Fibroblast of the conjunctiva (primary cell): ENCODE measurements around the gene YOD1.

Experiments used
- DNase-seq: peaks from one replicate; pipeline ENCODE4 v3.0.0-alpha.2; 2010; ENCODE audit warnings: low read depth

Gene YOD1

GRCh38 chr1:207025146-207025880 lies 25.7 kb downstream of the YOD1 start:
- DNase-seq = no peak

DNA sequence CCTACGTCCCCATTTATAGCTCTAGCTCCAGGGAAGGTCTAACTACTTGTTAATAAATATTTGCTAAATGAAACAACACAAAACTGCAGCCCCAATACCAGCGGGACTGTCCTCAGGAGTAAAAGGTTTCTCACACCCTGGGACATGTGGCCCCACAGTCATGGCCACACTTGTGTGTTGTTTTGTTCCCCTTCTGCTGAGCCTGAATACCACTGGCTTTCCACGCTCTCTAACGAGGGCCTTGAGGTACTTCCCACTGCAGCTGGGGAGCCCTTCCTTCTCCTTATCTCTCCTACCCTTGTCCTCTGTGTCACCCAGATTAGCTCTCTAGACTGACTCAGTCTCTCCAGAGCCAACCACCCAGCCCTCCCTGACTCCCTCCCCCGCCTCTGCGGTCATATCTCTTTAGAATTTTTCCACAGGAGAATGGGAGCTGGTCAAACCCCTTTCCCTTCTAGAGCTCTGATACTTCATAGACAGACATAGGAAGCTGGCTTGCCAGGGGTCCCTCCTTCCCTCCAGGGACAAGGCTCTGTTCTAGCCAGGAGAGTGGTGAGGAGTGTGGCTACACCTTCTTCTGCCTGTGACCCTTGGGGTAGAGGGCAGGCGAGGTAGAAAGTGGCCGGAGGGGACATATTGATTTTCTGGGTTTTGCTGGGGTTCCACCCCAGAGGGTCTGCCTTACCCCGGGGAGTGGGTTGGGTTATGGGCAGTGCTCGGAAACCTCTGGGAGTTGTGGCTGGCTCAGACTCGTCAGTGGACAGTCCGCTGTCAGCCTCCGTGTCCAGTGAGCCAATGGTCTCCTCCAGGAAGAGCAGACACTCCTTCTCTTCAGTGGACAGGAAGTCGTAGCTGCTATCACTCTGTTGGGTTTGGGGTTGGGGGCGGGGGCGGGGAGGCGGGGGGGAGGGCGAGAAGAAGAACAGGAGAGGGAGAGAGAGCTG lies 26.5 kb downstream of the YOD1 start:
- DNase-seq = no peak

- DNase-seq = no peak
Measured at GRCh38 chr1:207022996-207023679, 27.9 kb downstream of the YOD1 start.

GRCh38 chr1:207021876-207022596 lies 29.0 kb downstream of the YOD1 start:
- no peak for DNase-seq

DNA sequence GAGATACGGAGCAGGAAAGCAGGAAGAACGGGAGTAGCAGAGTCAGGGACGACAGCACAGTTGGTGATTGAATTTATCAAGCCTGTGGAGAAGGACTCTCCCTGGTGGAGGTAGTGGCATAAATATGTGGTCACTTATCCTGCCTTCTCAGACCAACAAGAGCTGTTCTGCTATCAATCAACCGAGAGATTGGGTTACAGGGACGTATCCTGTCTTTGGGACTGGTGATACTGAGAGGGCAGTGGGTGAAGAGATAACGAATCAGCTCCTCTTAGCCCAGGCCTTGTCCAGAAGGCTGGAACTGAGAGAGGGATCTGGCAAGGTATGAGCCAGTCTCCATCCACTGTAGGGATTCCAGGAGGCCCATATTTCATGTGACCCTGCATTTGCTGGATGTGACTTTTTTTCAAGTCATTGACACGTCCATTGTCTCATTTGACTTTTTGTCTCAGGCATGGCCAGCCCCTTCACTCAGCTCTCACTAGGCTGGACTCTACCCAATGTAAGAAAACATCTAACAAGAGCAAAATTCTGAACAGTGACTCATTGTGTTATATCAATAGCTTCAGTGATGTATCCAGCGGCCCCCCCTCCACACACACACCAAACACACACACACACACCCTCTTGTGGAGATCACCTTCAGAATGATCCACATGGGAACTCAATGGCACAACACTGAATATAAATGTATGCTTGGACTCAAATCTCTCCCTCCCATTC lies 29.7 kb downstream of the YOD1 start:
- DNase-seq = no peak

- no peak for DNase-seq
Measured at GRCh38 chr1:207020709-207021107, 30.3 kb downstream of the YOD1 start.

DNA sequence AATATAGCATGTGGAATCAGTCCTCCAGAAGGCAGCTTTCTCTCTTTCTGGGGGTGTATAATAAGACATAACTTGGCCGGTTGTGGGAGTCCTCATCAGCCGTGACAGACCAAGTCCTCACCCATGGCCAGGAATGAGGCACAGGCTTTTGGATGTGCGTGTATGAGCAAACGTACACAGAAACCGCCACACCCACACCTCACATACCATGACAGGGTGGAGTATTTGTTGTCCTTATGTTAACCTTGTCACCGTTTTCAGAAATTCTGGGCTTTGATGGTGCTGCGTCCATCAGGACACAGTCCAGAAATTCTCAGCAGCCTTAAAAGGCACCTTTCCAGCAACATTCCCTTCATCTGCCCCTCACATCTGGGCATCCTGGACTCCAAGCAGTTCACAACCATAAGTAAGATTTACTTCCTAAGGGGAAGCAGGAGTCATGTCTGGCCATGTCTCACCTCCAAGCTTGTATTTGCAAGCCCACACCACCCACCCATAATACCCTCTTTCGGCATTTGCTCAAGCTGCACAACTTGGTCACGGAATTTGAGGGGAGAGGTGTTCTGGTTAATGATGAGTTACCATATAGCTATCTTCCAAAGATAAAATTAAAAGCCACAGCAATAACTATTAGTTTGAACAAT lies 30.8 kb downstream of the YOD1 start:
- DNase-seq = no peak

DNA sequence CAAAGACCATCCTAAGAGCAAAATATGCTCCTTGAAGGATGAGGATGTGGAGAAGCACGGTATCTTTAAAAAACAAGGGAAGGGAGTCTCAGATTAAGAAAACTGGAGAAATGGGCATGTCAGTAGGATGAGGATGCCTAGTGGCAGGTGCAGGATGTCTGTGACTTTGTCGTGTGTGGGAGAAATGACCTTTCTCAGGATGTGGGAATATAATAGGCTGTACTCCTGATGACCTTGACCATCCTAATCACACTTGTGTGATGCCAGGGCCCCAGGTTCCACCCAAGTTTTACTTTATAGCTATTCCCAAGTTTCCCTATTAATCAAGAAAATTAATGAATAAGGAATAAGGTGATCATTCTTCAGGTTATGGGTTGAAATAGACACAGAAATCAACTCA lies 31.3 kb downstream of the YOD1 start:
- no peak for DNase-seq

DNA sequence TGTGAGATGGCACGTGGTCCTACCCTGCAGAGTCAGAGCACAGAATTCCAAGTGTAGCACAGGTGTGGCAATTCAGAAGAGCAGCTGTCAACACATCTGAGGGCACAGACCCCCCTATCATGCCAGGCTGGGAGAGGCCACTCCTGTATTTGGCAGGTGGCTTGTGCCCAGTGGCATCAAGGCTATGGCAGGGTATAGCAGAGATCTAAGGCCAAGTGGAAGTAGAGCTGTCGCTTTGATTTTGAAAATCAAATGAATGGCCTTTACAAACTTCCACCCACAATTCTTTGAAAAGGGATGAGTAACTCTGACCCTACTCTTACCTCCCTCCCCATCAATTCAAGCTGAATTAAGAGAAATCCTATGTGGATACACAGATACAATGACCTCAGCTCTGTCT lies 31.8 kb downstream of the YOD1 start:
- DNase-seq = no peak

- DNase-seq = no peak
Measured at GRCh38 chr1:207018707-207019106, 32.3 kb downstream of the YOD1 start.

GRCh38 chr1:207017615-207018559 lies 33.1 kb downstream of the YOD1 start:
- DNase-seq = no peak

DNA sequence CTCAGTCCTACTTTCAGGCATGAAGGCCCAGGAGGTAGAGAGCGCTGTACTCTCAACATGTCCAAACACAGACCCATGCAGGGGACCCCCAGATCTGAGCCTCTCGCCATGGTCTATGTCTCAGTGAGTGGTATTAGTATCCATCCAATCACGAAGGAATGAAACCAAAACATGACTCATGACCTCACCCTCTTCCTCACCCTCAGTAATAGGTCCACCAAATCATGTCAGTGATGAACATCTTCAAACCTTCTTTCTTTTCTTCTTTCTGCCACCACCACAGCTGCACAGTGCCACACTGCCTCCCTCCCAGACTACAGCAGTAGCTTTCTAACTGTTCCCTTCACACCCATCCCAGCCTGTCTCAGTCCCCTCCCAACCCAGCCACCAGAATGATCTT lies 35.2 kb downstream of the YOD1 start:
- DNase-seq = no peak

DNA sequence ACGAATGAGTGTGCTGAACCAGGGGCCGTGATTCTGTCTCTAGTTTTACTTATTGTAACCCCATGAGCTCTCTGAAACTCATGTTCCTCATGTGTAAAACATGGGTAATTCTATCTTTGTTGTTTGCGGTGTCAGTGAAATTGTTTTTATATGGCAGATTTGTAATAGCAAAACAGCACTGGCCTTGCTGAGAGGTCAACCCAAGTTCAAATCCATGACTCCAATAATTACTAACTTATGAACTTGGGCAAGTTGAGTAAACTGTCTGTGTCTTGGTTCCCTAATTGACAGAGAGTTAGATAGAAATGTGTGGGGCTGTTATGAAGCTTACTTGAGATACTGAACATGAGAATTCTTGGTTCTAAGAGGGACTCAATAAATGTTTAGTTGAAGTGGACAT lies 36.3 kb downstream of the YOD1 start:
- no peak for DNase-seq

DNA sequence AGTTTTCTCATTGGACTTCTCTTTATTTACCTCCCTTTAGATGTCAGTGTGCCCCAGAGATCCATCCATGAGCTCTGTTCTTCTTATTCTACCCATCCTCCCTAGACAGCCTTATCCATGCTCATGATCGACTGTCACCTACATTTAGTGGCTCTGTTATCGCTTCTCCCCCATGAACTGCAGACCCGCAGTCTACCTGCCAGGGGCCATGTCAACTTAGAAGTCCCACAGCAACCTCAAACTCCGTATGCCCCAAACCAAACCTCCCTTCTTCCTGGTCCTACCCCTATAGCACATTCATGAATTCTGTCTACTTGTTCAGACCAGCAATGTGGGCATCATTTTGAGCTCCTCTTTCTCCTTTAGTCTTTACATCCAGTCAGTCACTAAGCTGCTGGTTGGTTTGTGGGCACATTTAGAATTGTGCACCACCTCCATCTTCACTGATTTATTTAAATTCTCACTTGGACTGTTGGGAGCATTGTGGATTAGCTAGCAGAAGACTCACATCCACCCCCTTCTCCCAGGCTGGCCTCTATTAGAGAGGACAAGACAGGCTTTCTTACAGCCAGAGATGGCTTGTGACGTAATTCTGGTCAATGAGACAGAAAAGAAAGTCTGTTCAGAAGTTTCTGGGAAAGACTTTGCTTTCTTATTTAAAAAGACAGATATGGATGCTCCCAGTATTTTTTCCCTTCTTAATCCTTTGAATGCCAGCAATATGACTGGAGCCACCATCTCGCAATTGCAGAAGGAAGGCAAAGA lies 37.5 kb downstream of the YOD1 start:
- no peak for DNase-seq

GRCh38 chr1:207010726-207011125 lies 40.3 kb downstream of the YOD1 start:
- DNase-seq = no peak

DNA sequence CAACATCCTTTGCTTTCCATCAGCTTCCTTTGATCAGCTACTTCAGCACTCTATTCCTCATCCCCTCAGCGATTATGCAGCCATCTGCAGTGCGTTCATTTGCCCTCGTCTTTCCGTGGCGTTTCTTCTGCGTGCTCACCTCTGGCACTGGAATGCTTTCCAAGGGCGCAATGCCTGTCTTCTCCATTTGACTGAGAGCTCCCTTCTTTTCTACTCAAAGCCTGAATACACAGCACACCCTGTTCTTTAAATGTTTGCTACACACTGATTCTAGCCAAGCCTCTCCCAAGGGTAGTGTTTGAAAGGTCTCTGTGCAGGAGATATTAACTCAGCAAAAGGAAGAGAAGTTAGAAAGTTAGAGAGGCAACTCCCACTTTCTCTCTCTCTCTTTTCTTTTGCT lies 41.1 kb downstream of the YOD1 start:
- no peak for DNase-seq

DNA sequence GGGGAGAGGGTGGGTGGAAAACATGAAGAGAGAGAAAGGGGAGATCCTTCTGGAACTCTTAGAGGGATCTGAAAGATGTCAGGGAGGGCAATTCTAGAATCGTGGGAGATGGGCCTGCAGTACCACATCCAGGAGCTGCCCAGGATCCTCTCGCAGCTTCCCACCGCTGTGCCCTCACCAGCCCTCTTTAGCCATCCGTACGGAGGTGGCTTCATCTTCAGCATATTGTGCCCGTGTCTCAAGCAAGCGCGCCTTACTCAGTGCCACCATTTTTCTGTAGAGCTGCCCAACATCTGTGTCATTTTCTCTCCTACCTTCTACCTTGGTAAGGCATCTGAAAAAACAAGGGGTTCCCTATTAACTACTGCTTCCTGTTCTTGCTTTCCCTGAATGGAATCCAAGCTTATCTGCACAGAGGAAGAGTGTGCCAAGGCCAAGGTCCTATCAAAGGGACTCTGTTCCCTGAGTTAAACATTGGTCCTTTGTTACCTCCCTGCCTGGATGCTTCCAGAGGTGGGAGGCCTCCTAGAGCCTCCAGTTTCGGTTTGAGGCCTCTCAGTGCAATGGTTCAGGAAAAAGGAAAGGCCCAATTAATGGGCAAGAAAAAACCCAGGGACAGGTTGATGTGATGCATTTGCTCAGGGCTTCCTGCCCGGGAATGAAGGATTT lies 41.7 kb downstream of the YOD1 start:
- DNase-seq = no peak

DNA sequence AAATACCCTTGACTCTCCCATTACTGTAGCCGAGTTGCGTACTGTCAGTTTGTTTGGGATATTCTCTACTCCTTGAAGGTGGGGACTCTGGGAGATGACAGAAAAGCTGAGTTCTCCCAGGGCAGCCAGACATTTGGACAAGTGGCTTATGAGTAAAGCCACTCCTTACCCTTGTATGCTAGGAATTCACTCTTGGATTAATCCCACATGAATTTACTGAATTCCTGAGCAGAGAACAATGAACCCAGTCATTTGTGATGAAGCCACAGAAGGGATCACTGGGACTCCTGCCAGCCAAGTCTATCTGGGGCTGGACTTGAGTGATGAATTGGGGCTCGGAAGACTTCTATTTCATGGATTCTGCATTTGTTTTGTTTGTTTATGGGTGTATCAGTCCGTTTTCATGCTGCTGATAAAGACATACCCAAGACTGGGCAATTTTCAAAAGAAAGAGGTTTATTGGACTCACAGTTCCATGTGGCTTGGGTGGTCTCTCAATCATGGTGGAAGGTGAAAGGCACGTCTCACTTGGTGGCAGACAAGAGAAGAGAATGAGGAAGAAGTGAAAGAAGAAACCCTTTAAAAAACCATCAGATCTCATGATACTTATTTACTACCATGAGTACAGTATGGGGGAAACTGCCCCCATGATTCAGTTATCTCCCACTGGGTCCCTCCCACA lies 43.5 kb downstream of the YOD1 start:
- peak; percentile 10 for DNase-seq
